Neural progenitor cell (in vitro differentiated cells): ENCODE results near the gene MRPS6.

Source experiments
- CTCF ChIP-seq: fragments of 200-600 bp; sonication (generic); IDR thresholded peaks from 2 replicates; pipeline ENCODE4 v1.5.1; 2017; ENCODE audit warnings: antibody characterized with exemption, mild to moderate bottlenecking
- EZH2 ChIP-seq: fragments of 200-600 bp; sonication (generic); IDR thresholded peaks from 2 replicates; pipeline ENCODE4 v1.6.1; 2017; ENCODE audit warnings: antibody characterized with exemption, mild to moderate bottlenecking, moderate library complexity

GRCh38 chr21:34034369-34035014 is 38.9 kb upstream of the MRPS6 start:
- peak; percentile 7 for TF ChIP-seq CTCF
- no peak for TF ChIP-seq EZH2
